Stomach (tissue), 4 donors: ENCODE measurements around the gene PHF21A.

ENCODE experiments used
- CTCF ChIP-seq, 7 experiments: fragments of 450-650 bp in 4 of 7; fragments of 200-600 bp in 3 of 7; sonication (generic) in 3 of 7; IDR thresholded peaks; one replicate each; pipeline ENCODE4 v1.5.1; 2016 to 2019; ENCODE audit warnings: antibody characterized with exemption in 7 of 7, control low read depth in 2 of 7, mild to moderate bottlenecking in 1 of 7
- EP300 ChIP-seq: sonication (generic); formaldehyde crosslinking; IDR thresholded peaks from one replicate; pipeline ENCODE4 v1.6.1; 2017; ENCODE audit warnings: antibody characterized with exemption
- POLR2A ChIP-seq, 4 donors: fragments of 450-650 bp; IDR thresholded peaks; one replicate each; pipeline ENCODE4 v1.6.1; 2016; ENCODE audit warnings: antibody characterized with exemption in 4 of 4, control low read depth in 2 of 4, mild to moderate bottlenecking in 1 of 4, moderate library complexity in 1 of 4
- POLR2AphosphoS5 ChIP-seq, 3 donors: sonication (generic); formaldehyde crosslinking; IDR thresholded peaks; one replicate each; pipeline ENCODE4 v1.6.1; 2016; ENCODE audit warnings: antibody characterized with exemption in 3 of 3

DNA sequence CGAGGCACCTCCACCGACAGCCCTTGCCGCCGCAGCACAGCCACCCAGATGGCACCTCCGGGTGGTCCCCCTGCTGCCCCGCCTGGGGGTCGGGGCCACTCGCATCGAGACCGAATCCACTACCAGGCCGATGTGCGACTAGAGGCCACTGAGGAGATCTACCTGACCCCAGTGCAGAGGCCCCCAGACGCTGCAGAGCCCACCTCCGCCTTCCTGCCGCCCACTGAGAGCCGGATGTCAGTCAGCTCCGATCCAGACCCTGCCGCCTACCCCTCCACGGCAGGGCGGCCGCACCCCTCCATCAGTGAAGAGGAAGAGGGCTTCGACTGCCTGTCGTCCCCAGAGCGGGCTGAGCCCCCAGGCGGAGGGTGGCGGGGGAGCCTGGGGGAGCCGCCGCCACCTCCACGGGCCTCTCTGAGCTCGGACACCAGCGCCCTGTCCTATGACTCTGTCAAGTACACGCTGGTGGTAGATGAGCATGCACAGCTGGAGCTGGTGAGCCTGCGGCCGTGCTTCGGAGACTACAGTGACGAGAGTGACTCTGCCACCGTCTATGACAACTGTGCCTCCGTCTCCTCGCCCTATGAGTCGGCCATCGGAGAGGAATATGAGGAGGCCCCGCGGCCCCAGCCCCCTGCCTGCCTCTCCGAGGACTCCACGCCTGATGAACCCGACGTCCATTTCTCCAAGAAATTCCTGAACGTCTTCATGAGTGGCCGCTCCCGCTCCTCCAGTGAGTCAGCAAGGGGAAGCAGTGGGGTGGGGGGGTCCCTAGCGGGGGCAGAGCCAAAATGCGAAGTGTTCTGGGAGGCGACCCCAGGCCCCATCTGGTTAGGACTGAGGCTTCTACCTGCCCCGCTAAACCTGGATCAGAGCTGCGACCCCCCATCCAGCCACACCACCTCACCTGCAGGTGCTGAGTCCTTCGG lies 218.5 kb downstream of the PHF21A start:
- TF ChIP-seq EP300 (no peak), POLR2AphosphoS5 (IDR thresholded peaks at IDR 0.05) (no peak), CTCF (IDR thresholded peaks at IDR 0.05) (no peak), POLR2A (IDR thresholded peaks at IDR 0.05) (no peak)
